Epithelial cell of proximal tubule (primary cell): ENCODE measurements around the gene NAA40. TPM values are rescaled to one million over a fixed set of nuclear protein-coding genes. Genes with fewer than 3 reads are reported as not detected.
"Not testable (repeated sequence)": the region's sequence is repeated elsewhere in the genome, so short reads cannot be mapped to it uniquely, and the experiment has no call there.

Experiments used
- DNase-seq: peaks from one replicate; pipeline ENCODE4 v3.0.0-alpha.2; 2011; ENCODE audit warnings: low read depth
- H3K4me3 ChIP-seq: 2 replicates; pipeline ENCODE4 v1.5.1; 2011; ENCODE audit warnings: low read depth, mild to moderate bottlenecking, low read length
- CTCF ChIP-seq: conservative IDR thresholded peaks from 2 replicates; pipeline ENCODE4 v1.5.1; 2012; ENCODE audit warnings: low read depth, mild to moderate bottlenecking, low read length
- total RNA-seq: library from RNA; depleted of rRNA; stranded (reverse); fragments of >200 nt; gene quantifications from 2 replicates; pipeline ENCODE4 v1.2.3, GENCODE V29; 2015

The NAA40 gene
- total RNA-seq, 1 donor from 2014 or later = 17.6 TPM

GRCh38 chr11:63945477-63946163 is 6.8 kb downstream of the NAA40 start:
- no peak for DNase-seq
- H3K4me3 ChIP-seq = no peak overlapping the region

GRCh38 chr11:63951779-63952536 is 13.2 kb downstream of the NAA40 start:
- no peak overlapping the region for H3K4me3 ChIP-seq
- DNase-seq = no peak
- TF ChIP-seq CTCF = no peak

More at GRCh38 chr11:63945477-63946163, 6.8 kb downstream of the NAA40 start:
- peak; percentile 69 for TF ChIP-seq CTCF

GRCh38 chr11:63952570-63952969 is 13.8 kb downstream of the NAA40 start:
- TF ChIP-seq CTCF = no peak
- DNase-seq = no peak

GRCh38 chr11:63958008-63958407 is 19.2 kb downstream of the NAA40 start:
- H3K4me3 ChIP-seq = no peak overlapping the region
- no peak for TF ChIP-seq CTCF
- no peak for DNase-seq

More at GRCh38 chr11:63952570-63952969, 13.8 kb downstream of the NAA40 start:
- no peak overlapping the region for H3K4me3 ChIP-seq

- no peak overlapping the region for H3K4me3 ChIP-seq
- no peak for TF ChIP-seq CTCF
- no peak for DNase-seq
Measured at GRCh38 chr11:63961608-63962412, 23.0 kb downstream of the NAA40 start.

- not testable (repeated sequence) for H3K4me3 ChIP-seq, DNase-seq
Measured at GRCh38 chr11:63963895-63964294, 25.1 kb downstream of the NAA40 start.

GRCh38 chr11:63966444-63966843 is 27.6 kb downstream of the NAA40 start:
- no peak overlapping the region for H3K4me3 ChIP-seq
- no peak for TF ChIP-seq CTCF
- DNase-seq = no peak
